Subcutaneous abdominal adipose tissue (tissue), 5 donors: Measurements from ENCODE around the gene TTC9B.
"Not testable (repeated sequence)": the region's sequence is repeated elsewhere in the genome, so short reads cannot be mapped to it uniquely, and the experiment has no call there.

ENCODE experiments used
- H3K27ac ChIP-seq: one replicate; pipeline ENCODE4 v1.7.0; 2013; ENCODE audit warnings: low read depth, mild to moderate bottlenecking, inconsistent platforms, low read length, moderate library complexity
- H3K27me3 ChIP-seq, 5 donors: one replicate each; pipeline ENCODE4 v1.7.0; 2013; ENCODE audit warnings: low read length in 5 of 5, inconsistent platforms in 1 of 5; ENCODE audit not compliant: control insufficient read depth in 5 of 5, insufficient read depth in 4 of 5
- H3K36me3 ChIP-seq, 5 donors: one replicate each; pipeline ENCODE4 v1.7.0; 2013; ENCODE audit warnings: low read length in 5 of 5; ENCODE audit not compliant: control insufficient read depth in 5 of 5, insufficient read depth in 5 of 5
- H3K4me1 ChIP-seq, 5 donors: one replicate each; pipeline ENCODE4 v1.7.0; 2013; ENCODE audit warnings: low read length in 5 of 5, mild to moderate bottlenecking in 3 of 5, moderate library complexity in 1 of 5; ENCODE audit not compliant: control insufficient read depth in 5 of 5, insufficient read depth in 5 of 5
- H3K4me3 ChIP-seq, 5 donors: one replicate each; pipeline ENCODE4 v1.7.0; 2013; ENCODE audit warnings: low read length in 5 of 5, low read depth in 1 of 5
- H3K9ac ChIP-seq, 5 donors: one replicate each; pipeline ENCODE4 v1.7.0; 2013; ENCODE audit warnings: low read length in 5 of 5, mild to moderate bottlenecking in 4 of 5, moderate library complexity in 3 of 5
- H3K9me3 ChIP-seq, 5 donors: one replicate each; pipeline ENCODE4 v1.7.0; 2013; ENCODE audit warnings: low read length in 5 of 5; ENCODE audit not compliant: control insufficient read depth in 5 of 5
- donor health status: healthy.
- donor health status: healthy.
- donor health status: healthy.
- donor health status: healthy.
- donor health status: healthy.

Gene TTC9B

GRCh38 chr19:40228346-40228745 is 10.2 kb upstream of the TTC9B start:
- Histone ChIP-seq H3K4me3 (no peak overlapping the region), H3K27me3 (peaks cover 0 to 4% (median 0%) of the 10 kb centered on the region in 5 donors), H3K27ac (no peak overlapping the region), H3K9ac (no peak overlapping the region), H3K9me3 (no peaks in the 10 kb centered on the region), H3K36me3 (peaks cover 0 to 8% (median 5%) of the 10 kb centered on the region in 5 donors), H3K4me1 (peaks cover 7 to 55% (median 47%) of the 10 kb centered on the region in 5 donors)

GRCh38 chr19:40225440-40226305 is 7.5 kb upstream of the TTC9B start:
- H3K9me3 ChIP-seq = no peaks in the 10 kb centered on the region
- H3K27ac ChIP-seq = no peak overlapping the region
- no peaks in the 10 kb centered on the region for H3K36me3 ChIP-seq
- peak overlapping the region; percentile 34 to 63 (median 57) for H3K4me3 ChIP-seq
- peaks cover 0 to 5% (median 0%) of the 10 kb centered on the region in 5 donors for H3K27me3 ChIP-seq
- peak overlapping the region in 3 of 5 donors; percentile 19 to 39 (median 23) for H3K9ac ChIP-seq
- peaks cover 4 to 40% (median 32%) of the 10 kb centered on the region in 5 donors for H3K4me1 ChIP-seq

- Histone ChIP-seq H3K27me3 (peaks cover 0 to 6% (median 0%) of the 10 kb centered on the region in 5 donors), H3K9ac (no peak overlapping the region), H3K36me3 (no peaks in the 10 kb centered on the region), H3K27ac (no peak overlapping the region), H3K4me3 (no peak overlapping the region), H3K9me3 (no peaks in the 10 kb centered on the region), H3K4me1 (peaks cover 4 to 29% (median 23%) of the 10 kb centered on the region in 5 donors)
Measured at GRCh38 chr19:40224342-40225150, 6.4 kb upstream of the TTC9B start.

- H3K27me3 ChIP-seq = peaks cover 0 to 15% (median 5%) of the 10 kb centered on the region in 5 donors
Measured at GRCh38 chr19:40223135-40223822, 5.1 kb upstream of the TTC9B start.

GRCh38 chr19:40221858-40222619 is 3.9 kb upstream of the TTC9B start:
- no peak overlapping the region for H3K9ac ChIP-seq
- peaks cover 4 to 32% (median 23%) of the 10 kb centered on the region in 5 donors for H3K4me1 ChIP-seq
- no peaks in the 10 kb centered on the region for H3K36me3 ChIP-seq
- peaks cover 6 to 22% (median 12%) of the 10 kb centered on the region in 5 donors for H3K27me3 ChIP-seq
- no peak overlapping the region for H3K27ac ChIP-seq
- H3K9me3 ChIP-seq = no peaks in the 10 kb centered on the region
- no peak overlapping the region for H3K4me3 ChIP-seq

More at GRCh38 chr19:40223135-40223822, 5.1 kb upstream of the TTC9B start:
- H3K27ac ChIP-seq = no peak overlapping the region
- no peaks in the 10 kb centered on the region for H3K9me3 ChIP-seq
- H3K4me3 ChIP-seq = no peak overlapping the region
- H3K9ac ChIP-seq = no peak overlapping the region
- H3K36me3 ChIP-seq = no peaks in the 10 kb centered on the region
- peaks cover 4 to 26% (median 23%) of the 10 kb centered on the region in 5 donors for H3K4me1 ChIP-seq

- no peaks in the 10 kb centered on the region for H3K9me3 ChIP-seq
- no peak overlapping the region for H3K4me3 ChIP-seq
- no peaks in the 10 kb centered on the region for H3K36me3 ChIP-seq
- no peak overlapping the region for H3K9ac ChIP-seq
- H3K4me1 ChIP-seq = peaks cover under 1 to 23% (median 12%) of the 10 kb centered on the region in 5 donors
- no peak overlapping the region for H3K27ac ChIP-seq
- H3K27me3 ChIP-seq = peaks cover 17 to 33% (median 24%) of the 10 kb centered on the region in 5 donors
Measured at GRCh38 chr19:40220674-40221073, 2.5 kb upstream of the TTC9B start.

GRCh38 chr19:40219721-40220276 is 1.6 kb upstream of the TTC9B start:
- Histone ChIP-seq H3K27ac (no peak overlapping the region), H3K36me3 (no peaks in the 10 kb centered on the region), H3K9ac (no peak overlapping the region), H3K4me1 (peaks cover 0 to 20% (median 8%) of the 10 kb centered on the region in 5 donors), H3K27me3 (peaks cover 17 to 33% (median 24%) of the 10 kb centered on the region in 5 donors), H3K9me3 (no peaks in the 10 kb centered on the region), H3K4me3 (no peak overlapping the region)

- H3K9ac ChIP-seq, H3K9me3 ChIP-seq, H3K27ac ChIP-seq, H3K4me3 ChIP-seq, H3K36me3 ChIP-seq: not testable (repeated sequence)
- Histone ChIP-seq H3K4me1 (peaks cover 0 to 20% (median 8%) of the 10 kb centered on the region in 5 donors), H3K27me3 (peaks cover 17 to 33% (median 24%) of the 10 kb centered on the region in 5 donors)
Measured at GRCh38 chr19:40219029-40219428, 845 bp upstream of the TTC9B start.
